Urinary bladder (tissue), 2 donors: ENCODE results near the gene SHF. TPM values are rescaled to one million over a fixed set of nuclear protein-coding genes. Genes with fewer than 3 reads are reported as not detected.

Source experiments
- polyA plus RNA-seq: library from polyadenylated mRNA; stranded (reverse); fragments of 200-250 nt; gene quantifications from one replicate; pipeline ENCODE4 v1.2.3, GENCODE V29; 2013
- total RNA-seq: library from RNA; depleted of rRNA; stranded (reverse); fragments of >200 nt; gene quantifications from one replicate; pipeline ENCODE4 v1.2.3, GENCODE V29; 2014
- donor health status: healthy.

The SHF gene
- total and polyA plus RNA-seq, 2 donors: 11.4 to 13.4 TPM

Other genes with a start within 250 kb of the SHF start
- not detected for gene TERB2, start 231.3 kb downstream of the SHF start, total RNA-seq
- gene TERB2, start 231.3 kb downstream of the SHF start, polyA plus RNA-seq: not detected
- 6.8 TPM for gene SORD, start 164.8 kb downstream of the SHF start, total RNA-seq
- 11.6 TPM for gene SORD, start 164.8 kb downstream of the SHF start, polyA plus RNA-seq
- 1.5 TPM for gene DUOX2, start 73.8 kb downstream of the SHF start, total RNA-seq
- gene DUOX2, start 73.8 kb downstream of the SHF start, polyA plus RNA-seq: 2.4 TPM
- gene DUOXA2, start 73.6 kb downstream of the SHF start, total RNA-seq: 0.42 TPM
- 0.52 TPM for gene DUOXA2, start 73.6 kb downstream of the SHF start, polyA plus RNA-seq
- 12.3 TPM for gene DUOXA1, start 58.1 kb downstream of the SHF start, total RNA-seq
- 12.1 TPM for gene DUOXA1, start 58.1 kb downstream of the SHF start, polyA plus RNA-seq
- 10.3 TPM for gene DUOX1, start 58.0 kb downstream of the SHF start, total RNA-seq
- gene DUOX1, start 58.0 kb downstream of the SHF start, polyA plus RNA-seq: 7.1 TPM
- gene SLC28A2, start 64.3 kb upstream of the SHF start, total RNA-seq: not detected
- gene SLC28A2, start 64.3 kb upstream of the SHF start, polyA plus RNA-seq: not detected
- gene GATM, start 190.6 kb upstream of the SHF start, total RNA-seq: 83.8 TPM
- 21.8 TPM for gene GATM, start 190.6 kb upstream of the SHF start, polyA plus RNA-seq